HG03354 (cell line): ENCODE measurements around the gene NUCB1.
"Not testable (repeated sequence)": the region's sequence is repeated elsewhere in the genome, so short reads cannot be mapped to it uniquely, and the experiment has no call there.

Experiments used
- ATAC-seq: cut with Tn5 transposase; IDR thresholded peaks from one replicate; pipeline ENCODE4 v1.9.1; 2021; ENCODE audit warnings: mild to moderate bottlenecking; ENCODE audit not compliant: unreplicated experiment, poor library complexity, severe bottlenecking

Gene NUCB1

GRCh38 chr19:48899781-48900476, at the start of gene NUCB1:
NUCB1 (plus strand) TSS chr19:48900312; CDS start chr19:48900797, 485 bp downstream.
- peak; percentile 94 for ATAC-seq

DNA sequence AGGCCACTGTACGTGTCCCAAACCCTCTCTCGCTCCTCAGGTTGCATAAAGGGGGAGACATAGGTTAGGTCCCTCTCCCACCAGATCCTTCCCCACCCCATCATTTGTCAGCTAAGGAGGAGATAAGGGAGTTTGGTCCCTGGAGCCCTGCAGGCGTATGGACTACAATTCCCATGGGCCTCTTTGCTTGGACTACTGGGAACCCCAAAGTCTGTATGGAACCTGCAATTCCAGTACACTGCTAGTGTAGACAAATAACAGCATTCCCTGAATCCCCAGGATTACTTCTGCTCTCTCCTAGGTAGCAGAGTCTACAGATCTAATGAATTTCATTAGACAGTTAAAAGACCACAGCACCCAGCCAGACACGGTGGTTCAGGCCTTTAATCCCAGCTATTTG, 47.8 kb upstream of the NUCB1 start:
- ATAC-seq = no peak

GRCh38 chr19:48853483-48853882, 46.6 kb upstream of the NUCB1 start:
- no peak for ATAC-seq

GRCh38 chr19:48854103-48854502, 46.0 kb upstream of the NUCB1 start:
- ATAC-seq = no peak

- no peak for ATAC-seq
Measured at GRCh38 chr19:48856921-48857320, 43.2 kb upstream of the NUCB1 start.

DNA sequence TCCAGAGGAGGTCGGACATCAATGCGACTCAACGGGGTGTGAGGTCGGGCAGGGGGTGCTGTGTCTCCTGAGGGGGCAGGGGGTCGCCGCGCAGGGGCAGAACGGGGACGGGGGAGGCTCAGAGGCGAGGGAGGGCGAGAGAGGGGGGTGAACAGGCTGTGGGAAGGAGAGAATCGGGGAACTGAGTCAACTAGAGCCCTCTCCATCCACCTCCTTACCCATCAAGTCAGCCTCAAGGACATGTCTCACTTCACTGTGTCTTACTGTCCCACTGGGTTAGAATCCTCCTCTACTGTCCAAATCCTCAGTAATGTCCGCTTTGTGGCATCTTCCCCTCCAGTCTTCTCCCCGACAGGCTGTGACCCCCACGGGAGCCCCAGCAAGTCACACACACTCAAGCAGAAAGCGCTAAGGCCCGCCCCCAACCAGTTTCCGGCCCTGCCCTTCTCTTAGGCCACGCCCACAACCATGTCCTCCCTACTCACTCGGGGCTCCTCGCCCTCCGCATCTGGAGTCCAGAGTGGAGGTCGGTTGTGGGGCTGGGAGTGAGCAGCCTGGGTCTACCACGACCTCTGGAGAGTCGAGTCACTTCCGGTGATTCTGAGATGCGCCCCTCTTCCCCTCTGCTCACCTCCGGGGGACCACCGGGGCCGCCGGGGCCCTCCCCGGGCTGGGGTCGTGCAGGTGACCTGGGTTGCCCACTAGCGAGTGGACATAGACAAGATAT, 41.0 kb upstream of the NUCB1 start:
- ATAC-seq = no peak

- peak; percentile 68 for ATAC-seq
Measured at GRCh38 chr19:48859711-48860572, 40.2 kb upstream of the NUCB1 start.

DNA sequence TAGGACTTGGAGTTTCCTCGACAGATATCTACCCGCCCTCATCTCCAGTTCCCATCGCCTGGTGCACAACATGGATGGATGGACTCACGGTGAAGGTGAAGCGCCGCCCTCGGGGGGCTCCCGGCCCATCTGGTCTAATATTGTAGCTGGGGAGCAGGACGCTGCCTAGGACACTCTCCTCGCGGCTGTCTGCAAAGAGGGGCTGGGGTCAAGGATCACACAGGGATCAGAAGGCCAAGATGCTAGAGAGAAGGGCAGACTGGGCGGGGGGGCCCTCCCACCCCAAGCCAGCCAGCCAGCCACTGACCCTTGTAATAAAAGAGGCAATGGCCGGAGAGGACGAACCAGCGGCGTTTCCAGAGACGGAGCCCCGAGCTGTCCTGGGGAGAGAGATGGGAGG, 38.8 kb upstream of the NUCB1 start:
- no peak for ATAC-seq

- no peak for ATAC-seq
Measured at GRCh38 chr19:48862827-48863226, 37.3 kb upstream of the NUCB1 start.

GRCh38 chr19:48866692-48867091, 33.4 kb upstream of the NUCB1 start:
- no peak for ATAC-seq

- ATAC-seq = no peak
Measured at GRCh38 chr19:48867123-48867745, 32.9 kb upstream of the NUCB1 start.

DNA sequence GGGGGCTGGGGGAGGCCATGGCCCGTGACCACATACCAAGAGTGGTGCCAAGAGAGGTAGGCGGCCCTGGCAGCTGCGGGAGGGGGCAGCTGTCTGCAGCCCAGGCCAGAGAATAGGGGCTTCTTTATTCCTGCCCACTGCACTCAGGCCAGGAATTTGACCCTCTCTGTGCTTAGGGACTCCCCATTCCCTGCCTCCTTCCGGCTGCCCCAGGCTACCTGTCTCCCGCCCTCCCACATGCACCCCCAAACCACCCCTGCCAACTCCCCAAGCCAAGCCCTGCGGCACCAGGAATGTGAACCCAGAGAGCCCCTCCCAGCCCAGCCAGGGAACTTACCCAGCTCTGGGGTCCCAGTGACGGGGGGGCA, 32.4 kb upstream of the NUCB1 start:
- ATAC-seq = no peak

DNA sequence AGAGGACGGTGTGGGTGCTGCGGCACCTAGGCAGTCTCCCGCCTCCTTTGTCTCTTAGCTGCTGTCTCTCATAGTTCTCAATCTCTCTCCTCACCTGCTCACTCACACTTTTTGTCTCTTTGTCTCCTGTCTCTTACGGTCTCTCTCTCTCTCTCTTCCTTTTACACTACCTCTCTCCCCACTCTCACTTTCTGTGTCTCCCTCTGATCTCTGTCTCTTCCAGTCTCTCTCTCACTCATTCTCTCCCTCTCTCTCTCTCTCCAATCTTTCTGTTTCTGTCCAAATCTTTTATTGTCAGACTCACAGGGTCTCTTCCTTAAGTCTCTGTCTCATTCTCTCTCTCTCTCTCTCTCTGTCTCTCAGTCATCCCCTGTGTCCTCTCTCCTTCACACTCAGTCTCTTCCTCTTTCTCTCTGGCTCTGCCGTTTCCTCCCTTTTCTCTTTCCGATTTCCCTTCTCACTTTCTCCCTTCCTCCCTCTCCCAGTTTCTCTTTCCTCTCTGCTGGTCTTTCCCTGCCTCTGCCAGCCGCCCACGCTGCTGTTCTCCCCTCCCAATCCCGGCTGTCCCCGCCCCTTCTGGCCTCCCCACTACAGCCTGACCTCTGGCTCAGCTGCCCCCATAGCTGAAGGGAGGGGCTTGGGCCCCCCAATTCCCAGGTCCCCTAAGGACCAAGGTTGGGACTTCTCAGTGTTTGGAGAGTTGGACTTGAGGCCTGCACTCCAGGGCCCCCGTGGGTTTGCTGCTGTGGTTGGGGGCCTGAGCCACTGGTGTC, 31.8 kb upstream of the NUCB1 start, which contains the start of gene PLEKHA4:
TSS of gene PLEKHA4 (minus strand) at position 504 of the 773 bp plus-strand sequence. CDS start 997 bp downstream, outside the sequence.
- ATAC-seq = no peak

GRCh38 chr19:48870048-48870447, 30.1 kb upstream of the NUCB1 start:
- no peak for ATAC-seq

GRCh38 chr19:48871471-48872181, 28.5 kb upstream of the NUCB1 start:
- ATAC-seq = not testable (repeated sequence)

GRCh38 chr19:48872182-48872883, 27.8 kb upstream of the NUCB1 start, which contains the start of gene PPP1R15A:
PPP1R15A (plus strand) TSS chr19:48872421; CDS start chr19:48873234, 813 bp downstream.
- peak; percentile 54 for ATAC-seq

- ATAC-seq = peak; percentile 26
Measured at GRCh38 chr19:48872884-48873475, 27.1 kb upstream of the NUCB1 start.
